Measurements from ENCODE around the gene CDK5. TPM values are rescaled to one million over a fixed set of nuclear protein-coding genes. Genes with fewer than 3 reads are reported as not detected.

The CDK5 gene
- total and polyA plus RNA-seq, 2 of the 13 experiments (the other 11 are each of a cell fraction or from before 2014, with no cell fraction given) = 16.4 to 21.3 TPM

DNA sequence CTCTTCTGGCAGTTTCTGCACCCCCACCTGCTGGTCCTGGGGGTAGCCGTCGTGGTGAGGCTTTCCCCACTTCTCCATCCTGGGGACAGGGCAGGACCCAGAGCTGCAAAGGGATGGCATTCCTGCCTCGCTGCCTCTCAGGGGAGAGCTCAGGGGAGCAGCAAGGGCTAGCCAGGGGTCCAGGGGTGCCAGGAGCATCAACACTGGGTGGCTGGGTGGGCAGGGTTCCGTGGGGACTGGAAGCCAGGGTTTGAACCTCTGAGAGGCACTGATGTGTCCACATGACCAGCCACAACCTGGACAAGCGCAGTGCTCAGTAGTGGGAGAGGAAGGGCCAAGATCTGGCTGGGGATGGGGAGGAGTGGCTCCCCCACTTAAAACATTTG is 23.8 kb downstream of the CDK5 start:
- Histone ChIP-seq H2AFZ (ENCODE audit: low read length) (no peak overlapping the region), H3K4me3 (replicated peaks in 1 of 3; ENCODE audit: insufficient read depth in 1 of 3, low read depth in 2 of 3, low read length in 3 of 3) (no peak overlapping the region), H3K4me1 (ENCODE audit: insufficient read depth, low read length) (peaks cover 13% of the 10 kb centered on the region), H3K79me2 (ENCODE audit: insufficient read depth, low read length) (no peaks in the 10 kb centered on the region), H3K36me3 (replicated peaks in 1 of 2; ENCODE audit: control insufficient read depth in 1 of 2, insufficient read depth in 2 of 2, low read length in 2 of 2) (no peaks in the 10 kb centered on the region), H3K9ac (ENCODE audit: insufficient read depth, low read depth, low read length) (no peak overlapping the region), H3K4me2 (ENCODE audit: low read depth, low read length) (no peak overlapping the region), H3K9me3 (ENCODE audit: low read length) (no peaks in the 10 kb centered on the region), H4K20me1 (ENCODE audit: insufficient read depth, low read length) (no peaks in the 10 kb centered on the region), H3K27ac (ENCODE audit: extremely low read length, insufficient read depth, low read length) (no peak overlapping the region), H3K27me3 (ENCODE audit: control insufficient read depth in 1 of 2, insufficient read depth in 2 of 2, low read length in 2 of 2) (no peaks in the 10 kb centered on the region)
- intact Hi-C loops (cut with micrococcal nuclease; ENCODE audit: unreplicated experiment) (no loop called here), in situ Hi-C loops (cut with HindIII; ENCODE audit: extremely low pct_ligation_motif_present, low pct_unique_long_range_greater_than_20kb) (no loop called here)
- no peak for DNase-seq (ENCODE audit: low spot score)
- ChIA-PET POLR2A (no interaction called here), CTCF (ENCODE audit: low intra/inter-chr PET ratio, low total read pairs) (no interaction called here)
- 88% methylated on average over 3 of the region's 5 CpGs for WGBS (ENCODE audit: low lambda C conversion rate)
- FAIRE-seq = no peak
- no TSS peak for BruUV-seq (replicated peaks)
- no peak for ATAC-seq
- TF ChIP-seq PPARG (CRISPR knock-in tag; conservative IDR thresholded peaks at IDR 0.05) (no peak), HNRNPK (IDR thresholded peaks at IDR 0.05; ENCODE audit: low read depth, low read length, poor library complexity, severe bottlenecking) (no peak), ZNF644 (CRISPR knock-in tag; IDR thresholded peaks at IDR 0.05; ENCODE audit: low read depth) (no peak), SNAPC2 (CRISPR knock-in tag; IDR thresholded peaks at IDR 0.05) (no peak), U2AF2 (IDR thresholded peaks at IDR 0.05; ENCODE audit: low read depth, low read length) (no peak), SUZ12 (IDR thresholded peaks at IDR 0.05; ENCODE audit: low read depth, low read length) (no peak)
- TF ChIP-seq, protein P1, sequence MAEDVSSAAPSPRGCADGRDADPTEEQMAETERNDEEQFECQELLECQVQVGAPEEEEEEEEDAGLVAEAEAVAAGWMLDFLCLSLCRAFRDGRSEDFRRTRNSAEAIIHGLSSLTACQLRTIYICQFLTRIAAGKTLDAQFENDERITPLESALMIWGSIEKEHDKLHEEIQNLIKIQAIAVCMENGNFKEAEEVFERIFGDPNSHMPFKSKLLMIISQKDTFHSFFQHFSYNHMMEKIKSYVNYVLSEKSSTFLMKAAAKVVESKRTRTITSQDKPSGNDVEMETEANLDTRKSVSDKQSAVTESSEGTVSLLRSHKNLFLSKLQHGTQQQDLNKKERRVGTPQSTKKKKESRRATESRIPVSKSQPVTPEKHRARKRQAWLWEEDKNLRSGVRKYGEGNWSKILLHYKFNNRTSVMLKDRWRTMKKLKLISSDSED (CRISPR knock-in tag; IDR thresholded peaks at IDR 0.05) = no peak
- TF ChIP-seq, protein P2, sequence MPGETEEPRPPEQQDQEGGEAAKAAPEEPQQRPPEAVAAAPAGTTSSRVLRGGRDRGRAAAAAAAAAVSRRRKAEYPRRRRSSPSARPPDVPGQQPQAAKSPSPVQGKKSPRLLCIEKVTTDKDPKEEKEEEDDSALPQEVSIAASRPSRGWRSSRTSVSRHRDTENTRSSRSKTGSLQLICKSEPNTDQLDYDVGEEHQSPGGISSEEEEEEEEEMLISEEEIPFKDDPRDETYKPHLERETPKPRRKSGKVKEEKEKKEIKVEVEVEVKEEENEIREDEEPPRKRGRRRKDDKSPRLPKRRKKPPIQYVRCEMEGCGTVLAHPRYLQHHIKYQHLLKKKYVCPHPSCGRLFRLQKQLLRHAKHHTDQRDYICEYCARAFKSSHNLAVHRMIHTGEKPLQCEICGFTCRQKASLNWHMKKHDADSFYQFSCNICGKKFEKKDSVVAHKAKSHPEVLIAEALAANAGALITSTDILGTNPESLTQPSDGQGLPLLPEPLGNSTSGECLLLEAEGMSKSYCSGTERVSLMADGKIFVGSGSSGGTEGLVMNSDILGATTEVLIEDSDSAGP (CRISPR knock-in tag; IDR thresholded peaks at IDR 0.05; ENCODE audit: borderline replicate concordance) = no peak

All from HepG2 (cell line).